ENCODE measurements around the gene PPFIBP2.

DNA sequence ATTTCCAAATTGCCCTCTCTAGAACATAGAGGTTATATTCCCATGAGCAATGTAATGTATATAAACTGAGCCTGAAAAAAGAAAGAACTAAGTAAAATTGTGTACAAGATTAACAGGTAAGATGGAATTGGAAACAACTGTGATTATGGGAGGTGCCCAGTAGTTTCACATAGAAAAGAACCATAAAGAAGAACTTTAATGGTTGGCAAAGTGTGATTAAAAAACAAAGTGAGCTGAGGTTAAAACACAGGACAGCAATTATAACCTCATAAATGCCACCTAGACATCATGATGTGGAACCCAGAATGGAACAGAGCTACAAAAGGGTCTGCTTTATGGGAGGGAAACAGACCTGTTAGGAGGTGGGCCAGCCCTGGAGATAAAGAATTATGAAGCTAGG lies 100.9 kb downstream of the PPFIBP2 start:
- TF ChIP-seq, protein P1, sequence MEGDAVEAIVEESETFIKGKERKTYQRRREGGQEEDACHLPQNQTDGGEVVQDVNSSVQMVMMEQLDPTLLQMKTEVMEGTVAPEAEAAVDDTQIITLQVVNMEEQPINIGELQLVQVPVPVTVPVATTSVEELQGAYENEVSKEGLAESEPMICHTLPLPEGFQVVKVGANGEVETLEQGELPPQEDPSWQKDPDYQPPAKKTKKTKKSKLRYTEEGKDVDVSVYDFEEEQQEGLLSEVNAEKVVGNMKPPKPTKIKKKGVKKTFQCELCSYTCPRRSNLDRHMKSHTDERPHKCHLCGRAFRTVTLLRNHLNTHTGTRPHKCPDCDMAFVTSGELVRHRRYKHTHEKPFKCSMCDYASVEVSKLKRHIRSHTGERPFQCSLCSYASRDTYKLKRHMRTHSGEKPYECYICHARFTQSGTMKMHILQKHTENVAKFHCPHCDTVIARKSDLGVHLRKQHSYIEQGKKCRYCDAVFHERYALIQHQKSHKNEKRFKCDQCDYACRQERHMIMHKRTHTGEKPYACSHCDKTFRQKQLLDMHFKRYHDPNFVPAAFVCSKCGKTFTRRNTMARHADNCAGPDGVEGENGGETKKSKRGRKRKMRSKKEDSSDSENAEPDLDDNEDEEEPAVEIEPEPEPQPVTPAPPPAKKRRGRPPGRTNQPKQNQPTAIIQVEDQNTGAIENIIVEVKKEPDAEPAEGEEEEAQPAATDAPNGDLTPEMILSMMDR (tag by site-specific recombination; IDR thresholded peaks at IDR 0.05): no peak
- TF ChIP-seq ZNF138 (tag by site-specific recombination; IDR thresholded peaks at IDR 0.05; ENCODE audit: borderline replicate concordance) (no peak), ZNF350 (tag by site-specific recombination; IDR thresholded peaks at IDR 0.05) (no peak), OVOL3 (tag by site-specific recombination; IDR thresholded peaks at IDR 0.05) (no peak), ZBTB21 (tag by site-specific recombination; IDR thresholded peaks at IDR 0.05) (no peak), ZEB2 (tag by site-specific recombination; IDR thresholded peaks at IDR 0.05) (no peak)

Measured in HEK293 (cell line).